AG04449 (cell line): ENCODE data around the gene ZKSCAN7.

Source experiments
- CTCF ChIA-PET: fragments of 350-600 bp; formaldehyde crosslinking; extraction: SDS; loops from one replicate; lab custom pipeline; 2021; ENCODE audit warnings: antibody characterized with exemption; lab: Yijun Ruan, JAX
- POLR2A ChIA-PET: fragments of 400-600, 350-600 bp; formaldehyde crosslinking; extraction: SDS; loops from one replicate; lab custom pipeline; 2020; ENCODE audit warnings: antibody characterized with exemption, inconsistent platforms; lab: Yijun Ruan, JAX
- DNase-seq: peaks from one replicate; pipeline ENCODE4 v3.0.0-alpha.2; 2010; ENCODE audit warnings: low read depth, low spot score
- H3K4me3 ChIP-seq: 2 replicates; pipeline ENCODE4 v1.5.1; 2011; ENCODE audit warnings: low read depth, mild to moderate bottlenecking, control low read depth, low read length
- CTCF ChIP-seq: IDR thresholded peaks from one replicate; pipeline ENCODE4 v1.5.1; 2011; ENCODE audit warnings: mild to moderate bottlenecking, moderate library complexity, low read length, control low read depth, inconsistent platforms; ENCODE audit not compliant: insufficient read depth; ENCODE audit errors: missing control alignments

ZKSCAN7 gene

GRCh38 chr3:44584646-44585501, 29.9 kb downstream of the ZKSCAN7 start, which contains the start of gene ZNF660:
Gene ZNF660 (plus strand): TSS chr3:44584964. CDS start chr3:44594194, 9,230 bp downstream.
- CTCF ChIA-PET: no interaction called here
- peak within 1 kb of the TSS; percentile 72 for H3K4me3 ChIP-seq
- peak; percentile 5 for DNase-seq
- POLR2A ChIA-PET: interaction anchor here (0.6 to 1.2 kb wide), 3 partner anchors 8 to 30 kb away, joined by 3 to 5 read pairs (median 3); partner anchors contain the start of gene ZKSCAN7
- TF ChIP-seq CTCF: no peak

GRCh38 chr3:44596621-44597020, 41.6 kb downstream of the ZKSCAN7 start:
- no peak for TF ChIP-seq CTCF
- CTCF ChIA-PET: interaction anchor here (1.3 kb wide), 1 partner anchor 11 kb away, joined by 3 read pairs; no protein-coding TSS in a partner anchor
- POLR2A ChIA-PET: no interaction called here
- H3K4me3 ChIP-seq: no peak overlapping the region
- no peak for DNase-seq

DNA sequence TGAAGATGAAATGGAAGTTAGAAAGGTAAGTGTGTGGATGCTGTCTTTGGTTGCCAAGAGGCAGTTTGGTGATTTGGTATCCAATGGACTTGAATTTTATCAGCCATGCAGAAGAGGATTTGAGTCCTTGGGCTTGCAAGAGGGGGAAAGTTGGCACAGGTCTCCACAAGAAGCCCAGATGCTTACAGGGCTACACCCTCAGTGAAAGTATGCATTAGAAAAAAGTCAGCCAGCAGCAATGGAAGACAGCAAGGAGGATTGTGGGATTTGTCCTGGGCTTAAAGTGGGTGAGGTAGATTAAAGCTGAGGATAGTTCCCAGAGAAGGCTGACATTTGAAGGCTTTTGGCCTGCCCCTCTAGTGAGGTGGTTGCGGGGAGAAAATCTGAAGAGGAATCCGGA, 46.8 kb downstream of the ZKSCAN7 start:
- no peak overlapping the region for H3K4me3 ChIP-seq
- ChIA-PET CTCF (no interaction called here), POLR2A (no interaction called here)
- DNase-seq: no peak
- TF ChIP-seq CTCF: no peak

DNA sequence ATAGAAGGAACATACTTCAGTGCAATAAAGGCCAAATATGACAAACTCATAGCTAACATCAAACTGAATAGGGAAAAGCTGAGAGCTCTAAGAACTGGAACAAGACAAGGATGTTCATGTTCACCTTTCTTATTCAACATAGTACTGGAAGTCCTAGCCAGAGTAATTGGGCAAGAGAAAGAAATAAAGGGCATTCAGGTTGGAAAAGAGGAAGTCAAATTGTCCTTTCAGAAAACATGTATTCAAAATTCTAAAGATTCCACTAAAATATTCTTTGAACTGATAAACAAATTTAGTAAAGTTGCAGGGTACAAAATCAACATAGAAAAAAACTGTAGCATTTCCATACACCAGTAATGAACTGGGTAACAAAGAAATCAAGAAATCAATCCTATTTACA, 57.7 kb downstream of the ZKSCAN7 start:
- no peak for TF ChIP-seq CTCF
- POLR2A ChIA-PET: no interaction called here
- DNase-seq: no peak
- CTCF ChIA-PET: no interaction called here
- no peak overlapping the region for H3K4me3 ChIP-seq
